ENCODE measurements around the gene EML5. TPM values are rescaled to one million over a fixed set of nuclear protein-coding genes. Genes with fewer than 3 reads are reported as not detected.

EML5 gene
- total RNA-seq, 4 donors from 2014 or later: 0.82 to 1.6 (median 1.3) TPM

- Histone ChIP-seq H3K4me1 (peaks cover 0 to 5% (median 3%) of the 10 kb centered on the region in 3 donors), H3K9me3 (no peaks in the 10 kb centered on the region), H3K27ac (peak overlapping the region in 1 of 4 donors; percentile 3), H3K36me3 (no peaks in the 10 kb centered on the region), H3K4me3 (no peak overlapping the region), H3K27me3 (no peaks in the 10 kb centered on the region)
- WGBS, 2 donors: 32 to 57% methylated on average over 3 to 4 of the region's 4 CpGs
- no peak for TF ChIP-seq POLR2A (IDR thresholded peaks at IDR 0.05)
- TF ChIP-seq, protein P1, sequence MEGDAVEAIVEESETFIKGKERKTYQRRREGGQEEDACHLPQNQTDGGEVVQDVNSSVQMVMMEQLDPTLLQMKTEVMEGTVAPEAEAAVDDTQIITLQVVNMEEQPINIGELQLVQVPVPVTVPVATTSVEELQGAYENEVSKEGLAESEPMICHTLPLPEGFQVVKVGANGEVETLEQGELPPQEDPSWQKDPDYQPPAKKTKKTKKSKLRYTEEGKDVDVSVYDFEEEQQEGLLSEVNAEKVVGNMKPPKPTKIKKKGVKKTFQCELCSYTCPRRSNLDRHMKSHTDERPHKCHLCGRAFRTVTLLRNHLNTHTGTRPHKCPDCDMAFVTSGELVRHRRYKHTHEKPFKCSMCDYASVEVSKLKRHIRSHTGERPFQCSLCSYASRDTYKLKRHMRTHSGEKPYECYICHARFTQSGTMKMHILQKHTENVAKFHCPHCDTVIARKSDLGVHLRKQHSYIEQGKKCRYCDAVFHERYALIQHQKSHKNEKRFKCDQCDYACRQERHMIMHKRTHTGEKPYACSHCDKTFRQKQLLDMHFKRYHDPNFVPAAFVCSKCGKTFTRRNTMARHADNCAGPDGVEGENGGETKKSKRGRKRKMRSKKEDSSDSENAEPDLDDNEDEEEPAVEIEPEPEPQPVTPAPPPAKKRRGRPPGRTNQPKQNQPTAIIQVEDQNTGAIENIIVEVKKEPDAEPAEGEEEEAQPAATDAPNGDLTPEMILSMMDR (IDR thresholded peaks at IDR 0.05): peak; percentile 56 to 80 (median 74)
- intact Hi-C loops (cut with DNase I): loop anchor here (5.0 kb wide), 1 partner anchor 200 kb away; no protein-coding TSS in a partner anchor
- no peak for DNase-seq
Observed at GRCh38 chr14:88667555-88668273, 125.0 kb downstream of the EML5 start.

DNA sequence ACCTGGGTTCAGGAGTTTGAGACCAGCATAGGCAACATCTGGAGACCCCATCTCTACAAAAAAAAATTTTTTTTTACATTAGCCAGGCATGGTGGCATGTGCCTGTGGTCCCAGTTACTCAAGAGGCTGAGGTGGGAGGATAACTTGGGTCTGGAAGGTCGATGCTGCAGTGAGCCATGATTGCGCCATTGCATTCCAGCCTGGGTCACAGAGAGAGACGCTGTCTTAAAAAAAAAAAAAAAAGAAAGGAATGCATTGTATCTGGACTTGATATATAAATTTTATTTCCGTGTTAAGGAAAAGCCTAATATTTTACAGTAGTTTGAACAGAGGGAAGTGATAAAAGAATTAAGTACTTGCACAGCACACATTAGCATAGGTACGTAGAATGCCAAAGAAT, 132.7 kb downstream of the EML5 start:
- Histone ChIP-seq H3K4me1 (no peaks in the 10 kb centered on the region), H3K36me3 (no peaks in the 10 kb centered on the region), H3K9me3 (no peaks in the 10 kb centered on the region), H3K27ac (no peak overlapping the region), H3K27me3 (no peaks in the 10 kb centered on the region), H3K4me3 (no peak overlapping the region)
- intact Hi-C loops (cut with DNase I): no loop called here
- DNase-seq: no peak
- WGBS, 2 donors: 86 to 90% methylated on average over 2 to 5 of the region's 5 CpGs
- TF ChIP-seq POLR2A (IDR thresholded peaks at IDR 0.05): no peak
- TF ChIP-seq, protein P1 (IDR thresholded peaks at IDR 0.05): no peak

DNA sequence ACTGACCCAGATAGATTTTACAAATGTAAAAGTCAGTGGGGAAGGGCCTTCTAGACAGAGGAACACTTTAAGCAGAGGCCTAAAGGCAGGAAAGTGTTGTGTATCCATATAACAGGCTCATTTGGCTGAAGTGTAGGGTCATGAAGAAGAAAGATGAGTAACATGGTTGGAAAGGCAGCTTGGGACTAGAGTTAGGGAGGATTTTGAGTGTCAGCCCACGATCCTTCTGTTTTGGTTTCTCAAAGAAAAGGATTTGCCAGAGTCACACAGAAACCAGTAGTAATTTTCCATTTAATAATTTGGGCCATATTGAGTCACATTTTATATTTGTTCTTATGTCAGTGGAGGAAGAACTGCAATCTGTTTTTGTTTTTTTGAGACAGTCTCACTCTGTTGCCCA, 153.5 kb downstream of the EML5 start:
- H3K27me3 ChIP-seq: no peaks in the 10 kb centered on the region
- H3K36me3 ChIP-seq: no peaks in the 10 kb centered on the region
- TF ChIP-seq, protein P1 (IDR thresholded peaks at IDR 0.05): no peak
- TF ChIP-seq POLR2A (IDR thresholded peaks at IDR 0.05): no peak
- 46 to 60% methylated on average over 1 of the region's 1 CpG for WGBS, 2 donors
- H3K9me3 ChIP-seq: peaks cover 0 to 14% (median 0%) of the 10 kb centered on the region in 3 donors
- intact Hi-C loops (cut with DNase I): no loop called here
- no peak for DNase-seq
- H3K4me3 ChIP-seq: no peak overlapping the region
- H3K27ac ChIP-seq: no peak overlapping the region
- no peaks in the 10 kb centered on the region for H3K4me1 ChIP-seq

GRCh38 chr14:88632512-88632911, 160.2 kb downstream of the EML5 start:
- intact Hi-C loops (cut with DNase I): no loop called here
- DNase-seq: no peak
- no peak overlapping the region for H3K27ac ChIP-seq
- no peaks in the 10 kb centered on the region for H3K27me3 ChIP-seq
- H3K4me1 ChIP-seq: no peaks in the 10 kb centered on the region
- H3K36me3 ChIP-seq: no peaks in the 10 kb centered on the region
- TF ChIP-seq POLR2A (IDR thresholded peaks at IDR 0.05): no peak
- TF ChIP-seq, protein P1 (IDR thresholded peaks at IDR 0.05): no peak
- no peaks in the 10 kb centered on the region for H3K9me3 ChIP-seq
- WGBS, 2 donors: 48 to 50% methylated on average over 1 to 2 of the region's 2 CpGs
- no peak overlapping the region for H3K4me3 ChIP-seq

GRCh38 chr14:88631091-88631490, 161.7 kb downstream of the EML5 start:
- Histone ChIP-seq H3K4me3 (no peak overlapping the region), H3K27ac (no peak overlapping the region), H3K36me3 (no peaks in the 10 kb centered on the region), H3K4me1 (no peaks in the 10 kb centered on the region), H3K9me3 (no peaks in the 10 kb centered on the region), H3K27me3 (no peaks in the 10 kb centered on the region)
- no peak for DNase-seq
- intact Hi-C loops (cut with DNase I): no loop called here
- 93 to 94% methylated on average over 3 of the region's 3 CpGs for WGBS, 2 donors
- TF ChIP-seq POLR2A (IDR thresholded peaks at IDR 0.05): no peak
- TF ChIP-seq, protein P1 (IDR thresholded peaks at IDR 0.05): no peak
